K562 (cell line): Measurements from ENCODE around the gene MCCD1. TPM values are rescaled to one million over a fixed set of nuclear protein-coding genes. Genes with fewer than 3 reads are reported as not detected.
A peak's percentile ranks its signal among the peaks of the same experiment; 100 is the strongest.

Experiments
- DLX4 ChIP-seq: fragments of 250-450 bp; sonication (Bioruptor Pico); IDR thresholded peaks from 2 replicates; pipeline ENCODE4 v1.6.1; 2021; ENCODE audit warnings: mild to moderate bottlenecking
- E2F3 ChIP-seq: fragments of 250-450 bp; sonication (Bioruptor Pico); IDR thresholded peaks from 2 replicates; pipeline ENCODE4 v1.4.0; 2020; ENCODE audit warnings: mild to moderate bottlenecking
- E4F1 ChIP-seq: fragments of 250-450 bp; sonication (Bioruptor Pico); IDR thresholded peaks from 2 replicates; pipeline ENCODE4 v1.5.0; 2021; ENCODE audit warnings: mild to moderate bottlenecking, borderline replicate concordance
- EGR1 ChIP-seq: fragments of 450-650 bp; conservative IDR thresholded peaks from 2 replicates; pipeline ENCODE4 v1.6.1; 2017; ENCODE audit warnings: mild to moderate bottlenecking
- ETV5 ChIP-seq: sonication (generic); formaldehyde crosslinking; IDR thresholded peaks from 2 replicates; pipeline ENCODE4 v1.4.0; 2020; ENCODE audit warnings: low read depth, mild to moderate bottlenecking, missing genetic modification reagents
- KLF6 ChIP-seq: fragments of 250-450 bp; sonication (Bioruptor Pico); IDR thresholded peaks from 2 replicates; pipeline ENCODE4 v1.4.0; 2020; ENCODE audit warnings: mild to moderate bottlenecking, moderate library complexity, borderline replicate concordance
- MAFG ChIP-seq: fragments of 450-650 bp; conservative IDR thresholded peaks from 2 replicates; pipeline ENCODE4 v1.6.1; 2016; ENCODE audit warnings: missing genetic modification characterization, missing compliant biosample characterization
- NBN ChIP-seq: fragments of 450-650 bp; IDR thresholded peaks from 2 replicates; pipeline ENCODE4 v1.6.1; 2016; ENCODE audit warnings: low read depth, mild to moderate bottlenecking
- PRPF4 ChIP-seq: fragments of 200-400 bp; formaldehyde crosslinking; IDR thresholded peaks from one replicate; pipeline ENCODE4 v1.6.1; 2017; ENCODE audit warnings: low read length, low read depth, mild to moderate bottlenecking; ENCODE audit not compliant: insufficient read depth, poor library complexity, severe bottlenecking
- RBBP5 ChIP-seq: fragments of 200-600 bp; sonication (generic); IDR thresholded peaks from 2 replicates; pipeline ENCODE4 v1.6.1; 2012; ENCODE audit warnings: borderline replicate concordance, mild to moderate bottlenecking, low read length, control low read depth, inconsistent platforms; ENCODE audit not compliant: insufficient read depth, poor library complexity, severe bottlenecking
- REST ChIP-seq, 2 experiments: fragments of 450-650 bp; formaldehyde crosslinking in 1 of 2; IDR thresholded peaks; 2 replicates each; pipeline versions ENCODE4 v1.4.0 to v1.6.1; 2014 to 2020; ENCODE audit warnings: mild to moderate bottlenecking in 2 of 2, borderline replicate concordance in 1 of 2, low read depth in 1 of 2
- TRIM25 ChIP-seq: fragments of 450-650 bp; IDR thresholded peaks from 2 replicates; pipeline ENCODE4 v1.7.0; 2016; ENCODE audit warnings: borderline replicate concordance
- ZFP1 ChIP-seq: fragments of 450-650 bp; formaldehyde crosslinking; IDR thresholded peaks from 2 replicates; pipeline ENCODE4 v1.4.0; 2020; ENCODE audit warnings: mild to moderate bottlenecking, mixed read lengths
- polyA plus RNA-seq, 8 experiments: library from polyadenylated mRNA; depleted of rRNA in 4 of 8; stranded (reverse) in 5 of 8; unstranded in 3 of 8; fragments of >200 nt; fragmentation: Nextera tagmentation in 2 of 8; fragmentation: Illumina TruSeq in 1 of 8; extraction: Ambion mirVana in 2 of 8; extraction: Trizol in 1 of 8; gene quantifications; 2 replicates each; pipeline versions ENCODE4 v1.2.1 to v1.2.3, GENCODE V29; 2011 to 2014; ENCODE audit warnings: inconsistent platforms in 1 of 8, missing spikeins in 1 of 8
- total RNA-seq, 7 experiments: library from RNA; depleted of rRNA in 6 of 7; stranded (reverse); fragments of >200 nt in 6 of 7; fragmentation: Illumina TruSeq in 2 of 7; extraction: Trizol in 2 of 7; gene quantifications; 2 replicates each; pipeline versions ENCODE4 v1.2.1 to v1.2.3, GENCODE V29; 2011 to 2021; ENCODE audit warnings: low replicate concordance in 1 of 7

MCCD1 gene
- total and polyA plus RNA-seq, 9 of the 15 experiments (the other 6 are each of a cell fraction or from before 2014, with no cell fraction given): not detected

- TF ChIP-seq REST (IDR thresholded peaks at IDR 0.05; ENCODE audit: borderline replicate concordance): no peak
- TF ChIP-seq REST (CRISPR knock-in tag; IDR thresholded peaks at IDR 0.05; ENCODE audit: low read depth): no peak
- TF ChIP-seq MAFG (tag): no peak
- no peak for TF ChIP-seq TRIM25
- TF ChIP-seq PRPF4: no peak
- no peak for TF ChIP-seq ZFP1 (CRISPR knock-in tag)
- TF ChIP-seq KLF6: no peak
- TF ChIP-seq ETV5: peak; percentile 49; the same call in 1 of the 2 replicates
- no peak for TF ChIP-seq E4F1 (CRISPR knock-in tag)
- TF ChIP-seq E2F3 (CRISPR knock-in tag): no peak
- TF ChIP-seq NBN: no peak
- peak; percentile 52 for TF ChIP-seq EGR1
- TF ChIP-seq RBBP5: no peak
- no peak for TF ChIP-seq DLX4
Measured at GRCh38 chr6:31490115-31490873, 38.5 kb upstream of the MCCD1 start (continued).
